ENCODE results near the gene CAMK1.

The CAMK1 gene

DNA sequence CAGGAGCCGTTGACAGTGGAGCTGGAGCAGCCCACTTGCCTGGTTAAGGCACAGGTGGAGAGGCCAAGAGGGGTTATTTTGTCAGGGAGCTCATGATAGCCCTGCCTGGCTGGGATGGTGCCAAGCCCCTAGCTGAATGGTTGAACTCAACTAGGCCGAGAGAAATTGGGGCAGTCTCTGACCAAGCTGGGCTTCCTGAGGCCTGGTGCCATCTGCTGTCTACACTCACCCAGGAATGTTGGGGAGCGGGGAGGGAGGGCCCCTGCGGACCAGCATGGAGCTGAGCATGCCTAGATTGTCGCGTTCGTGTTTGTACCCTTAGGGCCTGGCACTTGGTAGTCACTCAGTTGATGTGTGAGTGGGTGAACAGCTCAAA, 37.0 kb downstream of the CAMK1 start:
- no peak for DNase-seq

DNA sequence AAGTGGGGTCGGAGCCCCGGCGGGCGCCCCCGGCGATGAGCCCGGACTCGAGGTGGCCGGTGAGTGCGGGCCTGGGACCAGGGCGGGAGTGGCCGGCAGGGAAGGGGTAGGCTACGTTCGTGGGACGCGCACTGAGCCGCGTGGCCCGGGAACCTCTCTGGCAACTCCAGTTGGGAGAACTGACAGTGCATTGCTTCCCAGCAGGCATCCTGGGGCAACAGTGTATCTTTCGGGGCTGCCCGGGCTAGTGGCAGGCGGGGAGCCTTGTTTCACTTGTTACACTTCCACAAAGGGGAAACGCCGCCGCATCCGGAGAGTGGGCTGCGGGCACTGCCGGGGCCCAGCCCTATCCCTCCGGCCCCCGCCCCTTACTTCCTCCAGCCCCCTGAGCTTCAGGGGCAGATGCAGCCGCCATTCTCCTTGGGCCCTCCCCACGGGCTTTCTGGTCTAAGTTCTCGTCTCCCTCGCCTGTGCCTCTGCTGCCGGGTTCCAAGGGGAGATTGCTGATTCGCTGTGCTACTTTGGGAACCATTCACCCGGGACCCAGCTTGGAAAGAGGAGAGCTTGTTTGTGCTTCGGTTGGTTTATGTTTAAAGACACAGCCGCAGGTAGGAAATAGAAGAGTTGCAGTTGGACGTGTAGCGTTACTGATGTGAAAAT, 37.5 kb downstream of the CAMK1 start:
- no peak for DNase-seq

DNA sequence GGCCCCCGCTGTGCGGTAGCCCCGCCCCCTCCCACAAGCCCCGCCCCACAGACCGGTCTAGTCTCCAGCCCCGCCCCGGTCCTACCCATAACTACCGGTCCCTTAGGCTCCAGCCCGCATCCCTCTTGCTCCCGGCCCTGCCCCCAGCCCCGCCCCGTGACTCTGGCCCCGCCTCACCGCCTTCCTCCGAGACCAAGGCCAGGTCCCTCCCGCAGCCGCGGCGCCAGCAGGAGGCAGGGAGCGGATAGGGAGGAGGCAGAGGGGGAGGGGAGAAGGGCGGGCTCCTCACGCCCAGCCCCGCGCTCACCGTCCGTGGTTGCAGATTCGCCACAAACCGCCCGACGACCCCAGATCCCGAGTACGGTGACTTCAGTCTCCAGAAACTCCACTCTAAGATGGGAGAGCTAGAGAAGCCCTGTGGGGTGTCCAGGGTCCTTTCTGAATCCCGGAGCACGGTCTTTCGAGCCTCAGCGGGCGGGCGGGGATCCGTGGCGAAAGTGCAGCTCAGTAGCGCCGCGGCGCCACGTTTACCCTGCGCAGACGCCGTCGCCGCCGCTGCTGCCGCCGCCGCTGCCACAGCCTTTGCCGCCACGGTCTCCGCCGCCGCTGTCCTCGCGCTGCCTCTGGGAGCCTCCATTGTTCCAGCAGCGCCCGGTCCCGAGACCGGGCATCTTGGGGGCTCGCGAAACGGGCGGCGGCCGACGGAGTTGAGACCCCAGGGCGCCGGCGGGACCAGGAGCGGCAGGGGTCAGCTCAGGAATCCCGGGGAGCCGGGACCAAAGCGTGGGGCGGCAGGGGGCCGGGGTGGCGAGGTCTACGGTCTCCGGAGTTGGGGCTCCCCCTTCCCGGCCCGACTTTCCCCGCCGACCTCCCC, 38.3 kb downstream of the CAMK1 start, which contains the start of gene BRPF1:
BRPF1 (plus strand) TSS at position 530 of the 874 bp plus-strand sequence. CDS start 2,406 bp downstream, outside the sequence.
- DNase-seq, result peak; percentile 99 to 100

DNA sequence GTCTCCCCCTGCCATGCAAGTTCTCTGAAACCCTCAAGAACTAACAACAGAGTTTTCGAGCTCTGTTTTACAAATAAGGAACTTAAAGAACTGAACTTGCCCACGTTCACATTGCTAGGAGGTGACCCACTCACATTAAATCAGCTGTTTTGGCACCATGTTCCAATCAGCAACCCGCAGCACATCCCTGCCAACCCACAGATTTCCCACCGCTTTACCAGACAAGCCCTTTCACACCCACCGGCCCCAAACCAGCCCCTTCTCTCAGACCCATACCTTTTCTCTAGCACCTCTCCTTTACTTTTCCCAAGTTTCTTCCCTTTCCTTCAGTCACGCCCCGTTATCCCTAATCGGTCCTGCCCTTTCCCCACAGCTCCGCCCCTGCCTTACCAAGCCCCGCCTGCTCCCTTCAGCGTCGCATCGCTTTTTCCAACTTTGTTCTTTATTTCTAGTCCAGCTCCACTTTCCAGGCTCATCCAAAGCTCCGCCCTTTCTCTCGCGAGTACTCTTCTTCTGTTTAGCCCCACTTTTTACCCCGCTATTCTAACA, 39.0 kb downstream of the CAMK1 start:
- peak in 1 of 2 donors; percentile 82 for DNase-seq

DNA sequence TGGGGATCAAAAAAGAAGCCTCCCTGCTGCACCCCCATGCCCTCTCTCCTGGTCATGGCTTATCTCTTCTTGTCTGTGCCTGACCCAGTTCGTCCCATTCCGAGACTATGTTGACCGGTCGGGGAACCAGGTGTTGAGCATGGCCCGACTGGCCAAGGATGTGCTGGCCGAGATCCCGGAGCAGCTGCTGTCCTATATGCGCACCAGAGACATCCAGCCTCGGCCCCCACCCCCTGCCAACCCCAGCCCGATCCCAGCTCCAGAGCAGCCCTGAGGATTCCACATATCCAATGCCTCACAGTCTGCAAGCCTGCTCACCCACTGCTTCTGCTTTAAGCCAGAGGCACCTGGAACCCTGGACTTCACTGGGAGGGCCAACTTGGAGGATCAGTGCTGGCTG, 40.3 kb downstream of the CAMK1 start:
- no peak for DNase-seq

DNA sequence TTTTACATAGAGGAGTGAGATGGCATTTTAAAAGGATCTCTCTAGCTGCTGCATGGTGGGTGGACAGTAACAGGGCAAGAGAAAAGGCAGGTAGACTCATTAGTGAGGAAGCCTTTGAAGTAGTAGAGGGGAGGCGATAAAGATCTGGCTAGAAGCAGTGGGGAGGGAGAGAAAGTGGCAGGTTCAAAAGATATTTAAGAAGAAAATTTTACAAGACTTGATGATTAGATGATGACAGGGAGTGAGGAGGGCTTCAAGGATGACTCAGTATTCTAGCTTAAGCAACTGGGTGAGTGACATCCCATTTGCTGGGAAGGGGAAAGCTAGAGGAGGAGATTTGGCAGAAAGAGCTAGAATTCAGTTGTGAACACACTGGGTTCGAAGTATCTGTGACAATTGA, 42.0 kb downstream of the CAMK1 start:
- DNase-seq, result no peak

DNA sequence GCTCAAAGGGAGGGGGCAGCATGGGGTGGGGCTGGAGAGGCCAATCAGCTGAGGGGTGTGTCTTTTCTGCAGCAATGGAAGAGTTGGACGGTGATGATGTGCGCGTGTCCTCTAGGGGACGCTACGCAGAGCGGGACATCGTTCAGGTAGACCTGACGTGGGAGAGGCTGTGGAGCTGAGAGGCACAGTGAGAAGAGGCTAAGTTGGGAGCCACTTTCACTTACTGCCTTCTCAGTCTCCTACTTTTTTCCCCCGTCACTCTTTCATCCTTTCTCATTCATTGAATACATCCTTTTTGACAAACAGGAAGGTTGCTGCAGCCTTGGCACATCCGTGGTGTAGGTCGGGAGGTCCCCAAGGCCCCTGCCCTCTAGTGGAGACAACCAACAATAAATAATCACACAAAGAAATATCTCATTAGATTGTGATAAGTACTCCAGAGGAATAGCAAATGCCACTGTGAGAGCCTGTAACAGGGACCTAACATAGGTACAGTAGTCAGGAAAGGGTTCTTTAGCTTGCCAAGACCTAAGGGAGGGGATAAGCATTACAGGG, 42.6 kb downstream of the CAMK1 start:
- DNase-seq, result no peak

DNA sequence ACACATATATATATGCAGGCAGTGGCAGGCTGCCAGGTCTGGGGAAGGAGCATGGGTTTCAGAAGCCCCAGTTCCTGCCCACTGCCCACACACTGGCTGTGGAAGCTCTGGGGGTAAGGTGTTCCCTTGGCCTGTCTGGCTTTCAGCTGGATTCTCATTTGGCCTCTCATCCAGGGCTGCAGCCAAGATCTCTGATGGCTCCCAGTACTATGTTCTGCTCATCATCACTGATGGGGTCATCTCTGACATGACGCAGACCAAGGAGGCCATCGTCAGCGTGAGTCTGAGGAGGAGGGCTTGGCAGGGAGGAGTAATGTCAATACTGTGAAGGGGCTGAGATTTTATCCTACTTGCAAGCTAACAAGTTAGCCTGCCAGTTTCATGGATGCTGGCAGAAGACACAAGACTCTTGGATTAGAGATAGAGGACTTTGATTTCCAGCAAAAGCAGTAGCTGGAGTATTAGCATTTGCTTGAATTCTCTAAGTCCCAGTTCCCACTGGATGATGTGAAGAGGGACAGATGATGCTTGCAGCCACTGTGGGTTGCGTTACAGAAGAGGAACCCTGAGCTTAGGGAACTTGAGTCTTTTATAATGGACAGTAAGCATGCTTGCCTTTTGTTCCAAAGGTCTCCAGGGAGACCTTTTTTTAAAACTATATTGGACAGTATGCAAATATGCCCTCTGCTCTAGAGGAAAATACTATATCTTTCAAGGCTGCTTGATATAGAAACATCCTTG, 43.8 kb downstream of the CAMK1 start:
- DNase-seq, result no peak

DNA sequence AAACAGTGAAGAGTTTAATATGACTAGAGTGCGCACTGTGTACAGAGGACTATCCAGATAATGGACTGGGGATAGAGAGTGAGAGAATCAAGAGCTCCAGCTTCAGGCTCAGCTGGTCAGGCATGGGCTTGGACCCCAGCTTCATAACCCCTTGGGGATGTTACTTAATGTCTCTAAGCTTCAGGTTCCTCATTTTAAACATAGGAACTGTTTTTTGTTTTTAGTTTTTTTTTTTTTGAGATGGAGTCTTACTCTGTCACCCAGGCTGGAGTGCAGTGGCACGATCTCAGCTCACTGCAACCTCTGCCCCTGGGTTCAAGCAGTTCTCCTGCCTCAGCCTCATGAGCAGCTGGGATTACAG, 48.1 kb downstream of the CAMK1 start:
- no peak for DNase-seq

DNA sequence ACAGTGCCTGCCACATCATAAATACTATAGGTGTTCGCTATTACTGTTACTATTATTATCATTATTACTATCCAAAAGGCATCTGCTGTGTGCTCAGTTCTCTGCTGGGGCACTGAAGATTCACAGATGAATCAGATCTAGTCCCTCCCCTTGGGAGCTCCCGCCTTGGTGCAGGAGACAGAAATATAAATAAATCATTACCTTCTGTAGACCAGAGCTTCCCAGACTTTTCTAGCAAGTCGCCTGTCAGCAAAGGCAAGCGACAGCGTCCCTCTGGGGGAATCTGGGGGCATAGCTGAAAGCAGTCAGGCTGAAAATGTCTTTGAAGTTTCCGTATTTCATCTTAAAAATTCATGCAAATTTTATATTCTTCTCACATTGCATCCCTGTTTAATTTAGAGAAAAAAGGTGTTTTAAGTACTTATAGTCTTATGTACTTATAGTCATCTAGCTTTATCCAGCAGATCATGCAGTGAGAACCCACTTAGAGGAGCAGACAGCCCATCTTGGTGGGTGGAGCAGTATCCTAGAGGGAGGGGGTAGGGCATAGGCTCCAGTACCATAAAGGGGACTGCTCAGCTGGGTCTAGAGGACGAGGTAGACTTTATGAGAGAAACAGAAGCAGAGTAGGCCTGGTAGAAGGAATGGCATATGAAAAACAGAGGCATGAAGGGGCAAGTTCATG, 48.6 kb downstream of the CAMK1 start:
- no peak for DNase-seq

DNA sequence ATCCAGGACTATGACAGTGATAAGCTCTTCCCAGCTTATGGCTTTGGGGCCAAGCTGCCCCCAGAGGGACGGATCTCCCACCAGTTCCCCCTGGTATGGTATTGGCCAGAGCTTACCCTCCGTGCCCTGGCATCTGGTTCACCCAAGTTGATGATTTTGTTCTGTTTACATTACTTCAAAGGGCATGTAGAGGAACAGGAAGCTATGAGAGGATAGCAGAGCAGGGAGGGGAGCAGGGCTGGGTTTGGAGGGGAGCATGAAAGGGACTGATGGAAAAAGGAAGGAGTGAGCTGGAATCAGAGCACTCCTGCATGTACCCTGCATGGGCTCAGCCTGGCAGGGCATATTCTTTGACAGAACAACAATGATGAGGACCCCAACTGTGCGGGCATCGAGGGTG, 51.6 kb downstream of the CAMK1 start:
- no peak for DNase-seq

DNA sequence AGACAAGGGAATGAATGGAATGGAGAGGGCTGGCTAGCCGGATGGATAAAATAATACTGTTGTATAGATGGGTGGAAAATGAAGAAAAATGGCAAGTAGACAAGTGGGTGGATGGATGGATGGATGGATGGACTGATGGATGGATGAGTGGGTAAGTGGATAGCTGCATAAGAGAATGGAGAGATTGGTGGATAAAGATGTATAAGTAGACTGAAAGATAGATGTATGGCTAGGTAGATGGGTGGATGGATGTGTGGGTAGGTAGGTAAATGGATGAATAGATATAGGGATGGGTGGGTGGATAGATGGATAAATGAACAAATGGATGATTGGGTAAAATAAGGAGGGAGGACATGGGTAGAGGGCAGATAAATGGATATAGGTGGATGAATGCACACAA, 52.2 kb downstream of the CAMK1 start:
- DNase-seq, result no peak

DNA sequence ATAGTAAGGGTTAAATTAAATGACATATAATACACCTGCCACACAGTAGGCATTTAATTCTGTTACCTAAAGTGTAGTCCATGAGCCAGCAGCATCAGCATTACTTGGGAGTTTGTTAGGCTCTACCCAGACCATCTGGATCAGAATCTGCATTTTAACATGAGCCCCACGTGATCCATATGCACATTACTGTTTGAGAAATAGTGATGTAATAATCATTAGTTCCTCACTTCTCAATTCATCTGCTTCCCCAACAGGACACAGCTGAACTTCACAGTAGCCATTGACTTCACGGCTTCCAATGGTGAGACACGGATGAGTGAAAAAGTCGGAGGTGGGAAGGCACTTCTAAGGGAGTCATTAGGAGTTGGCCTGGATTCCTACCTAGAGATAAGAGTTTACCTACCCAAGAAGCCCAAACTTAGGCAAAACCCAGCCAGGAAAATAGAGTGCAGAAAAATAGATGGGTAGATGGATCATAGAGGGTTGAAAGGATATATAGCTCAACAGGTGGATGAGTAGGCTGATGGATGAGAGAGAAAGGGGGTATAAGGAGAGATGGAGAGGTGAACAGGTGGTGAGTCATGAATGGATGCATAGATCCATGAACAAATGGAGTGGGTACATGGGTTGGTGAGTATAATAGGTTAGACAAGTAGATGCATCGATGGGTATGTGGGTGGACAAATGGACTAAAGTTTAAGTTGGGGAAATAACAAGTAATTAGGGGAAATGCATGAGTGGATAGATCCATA, 52.8 kb downstream of the CAMK1 start:
- no peak for DNase-seq

DNA sequence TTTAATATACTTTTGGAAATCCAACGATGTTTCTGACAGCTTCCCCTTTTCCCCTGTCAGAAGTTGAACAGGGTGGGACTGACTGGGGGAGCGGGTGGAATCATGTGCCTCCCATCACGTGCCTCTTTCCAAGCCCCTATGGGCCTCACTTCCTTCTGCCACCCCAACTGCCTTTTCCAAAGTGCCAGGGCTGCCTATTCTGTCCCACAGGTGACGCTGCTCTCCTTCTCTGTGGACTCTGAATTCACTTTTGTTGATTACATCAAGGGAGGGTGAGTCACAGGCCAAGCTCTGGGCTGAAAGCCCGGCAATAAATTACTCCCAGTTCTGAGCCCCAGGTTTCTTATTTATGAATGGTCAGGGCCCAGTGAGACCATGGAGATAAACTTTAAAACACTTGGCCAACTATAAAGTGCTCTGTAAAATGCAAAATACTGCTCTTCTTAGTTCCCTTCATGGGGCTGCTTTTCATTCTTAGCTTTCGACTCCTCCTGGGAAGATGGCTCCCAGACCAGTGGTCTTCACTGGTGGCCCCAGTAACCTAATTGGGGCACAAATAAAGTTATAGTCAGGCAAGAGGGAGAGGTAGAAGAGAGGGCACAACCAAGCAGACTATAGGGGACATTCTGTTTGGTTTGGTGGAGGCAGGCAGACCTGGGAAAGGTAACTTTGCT, 53.8 kb downstream of the CAMK1 start:
- peak; percentile 37 to 64 for DNase-seq

DNA sequence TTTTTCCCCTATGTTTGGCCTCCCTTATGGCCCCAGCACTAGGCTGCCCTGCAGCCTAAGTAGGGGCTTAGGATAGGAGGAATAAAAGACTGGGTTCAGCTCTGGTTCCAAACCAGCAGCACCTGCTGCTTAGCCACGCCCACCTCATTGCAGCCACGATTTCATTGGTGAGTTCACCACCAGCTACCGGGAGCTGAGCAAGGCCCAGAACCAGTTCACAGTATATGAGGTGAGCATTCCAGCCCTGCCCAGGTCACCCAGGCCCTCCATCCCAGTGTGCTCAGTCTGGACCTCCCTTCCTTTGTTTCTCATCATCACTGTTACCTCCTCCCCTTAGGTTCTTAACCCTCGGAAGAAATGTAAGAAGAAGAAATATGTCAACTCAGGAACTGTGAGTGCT, 54.6 kb downstream of the CAMK1 start:
- no peak for DNase-seq

DNA sequence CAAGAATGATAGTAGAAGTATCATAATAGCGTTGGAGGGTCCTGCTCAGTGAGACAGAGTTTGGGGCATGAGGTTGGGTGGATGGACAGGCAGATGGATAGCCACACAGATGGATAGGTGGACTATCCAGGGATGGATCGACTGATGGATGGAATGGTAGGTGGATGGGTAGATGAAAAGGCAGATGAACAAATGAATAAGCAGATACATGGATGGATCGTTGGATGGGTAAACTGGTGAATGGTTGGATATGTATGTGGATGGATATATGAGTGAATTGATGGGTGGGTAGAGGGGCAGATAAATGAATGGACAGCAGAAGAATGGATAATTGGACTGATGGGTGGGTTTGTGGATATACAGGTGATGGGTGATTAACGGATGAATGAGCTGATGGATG, 56.6 kb downstream of the CAMK1 start:
- no peak for DNase-seq

DNA sequence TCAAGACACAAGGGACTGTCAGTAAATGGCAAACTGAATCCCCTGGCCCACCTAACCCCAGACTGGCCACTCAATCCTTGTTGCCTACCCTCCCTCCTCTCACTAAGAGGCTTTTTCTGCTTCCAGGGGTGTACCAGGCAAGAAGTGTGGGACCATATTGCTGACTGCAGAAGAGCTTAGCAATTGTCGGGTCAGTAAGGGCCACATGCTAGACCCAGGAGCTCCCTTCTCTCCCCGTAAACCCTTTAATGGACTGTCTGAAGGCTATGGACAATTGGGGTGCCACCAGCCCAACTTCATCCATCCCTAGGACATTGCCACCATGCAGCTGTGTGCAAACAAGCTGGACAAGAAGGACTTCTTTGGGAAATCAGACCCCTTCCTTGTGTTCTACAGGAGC, 57.3 kb downstream of the CAMK1 start:
- no peak for DNase-seq

DNA sequence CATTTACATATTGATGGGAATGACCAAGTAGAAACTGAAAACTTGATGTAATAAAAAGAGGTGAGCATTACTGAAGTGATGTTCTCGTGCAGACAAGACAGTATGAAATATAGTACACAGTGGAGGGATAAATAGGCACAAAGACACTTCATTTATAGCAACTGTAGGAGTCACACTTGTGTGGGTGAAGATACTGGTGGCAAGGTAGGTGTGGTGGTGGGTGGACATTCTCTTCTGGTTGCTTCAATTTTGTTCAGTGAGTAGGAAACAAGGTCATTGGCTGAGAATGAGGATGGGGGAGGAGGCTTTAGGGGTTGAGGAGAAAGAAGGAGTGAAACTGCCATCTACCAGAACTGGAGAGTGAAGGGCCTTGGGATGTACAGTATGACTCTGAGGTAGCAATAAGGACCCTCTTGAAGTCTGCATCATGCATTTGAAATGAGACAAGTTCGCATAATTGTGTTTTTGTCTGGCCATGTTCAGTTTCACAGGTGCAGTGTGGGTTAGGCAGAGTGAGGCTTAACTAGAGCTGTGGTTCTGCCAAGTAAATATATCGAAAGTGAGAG, 59.5 kb downstream of the CAMK1 start:
- DNase-seq, result no peak

Data from hippocampal formation (tissue), 2 donors.